Measurements from ENCODE around the gene CHAT. TPM values are rescaled to one million over a fixed set of nuclear protein-coding genes. Genes with fewer than 3 reads are reported as not detected.

CHAT gene
- total RNA-seq, 1 experiment from 2014 or later: not detected

GRCh38 chr10:49600046-49600445 is 13.8 kb upstream of the CHAT start:
- H3K36me3 Mint-ChIP-seq (ENCODE audit: insufficient read depth in 1 of 3, low read depth in 3 of 3): no peaks in the 10 kb centered on the region
- no CpG with 5 or more reads among the region's 8 CpGs for WGBS (ENCODE audit: extremely low coverage, insufficient read length, low lambda C conversion rate)
- no peak overlapping the region for H3K4me2 ChIP-seq (ENCODE audit: insufficient read depth, insufficient read length, low read length)
- no peak overlapping the region for H3T11ph ChIP-seq (ENCODE audit: low read length)
- H3K27me3 ChIP-seq (ENCODE audit: insufficient read depth, low read length): peaks cover 3% of the 10 kb centered on the region; the same call in 1 of the 2 replicates
- peaks cover 6 to 9% of the 10 kb centered on the region in 2 experiments for H3K4me1 Mint-ChIP-seq
- no peak for TF ChIP-seq CTCF (conservative IDR thresholded peaks at IDR 0.05)
- no peak overlapping the region for H2AFZ ChIP-seq (ENCODE audit: low read length)
- H3K27ac ChIP-seq (ENCODE audit: insufficient read length, low read depth, low read length): no peak overlapping the region
- H2BK12ac ChIP-seq (ENCODE audit: insufficient read length, low read depth, low read length): no peak overlapping the region
- no peaks in the 10 kb centered on the region for H3K9me3 ChIP-seq (ENCODE audit: control insufficient read depth, low read depth, low read length)
- no peak overlapping the region for H3K56ac ChIP-seq (ENCODE audit: insufficient read length, low read depth, low read length)
- H3K27ac Mint-ChIP-seq: no peak overlapping the region
- no peaks in the 10 kb centered on the region for H3K79me2 ChIP-seq (ENCODE audit: insufficient read depth, low read length)
- no peak overlapping the region for H3K4me3 Mint-ChIP-seq
- no peak overlapping the region for H4K8ac ChIP-seq (replicated peaks; ENCODE audit: insufficient read length, low read depth, low read length)
- H3K23me2 ChIP-seq (ENCODE audit: insufficient read length, low read depth, low read length, poor library complexity, severe bottlenecking): no peaks in the 10 kb centered on the region
- H3K79me1 ChIP-seq (ENCODE audit: insufficient read depth, low read depth, low read length, poor library complexity, severe bottlenecking): no peaks in the 10 kb centered on the region
- H3K9me3 Mint-ChIP-seq: no peaks in the 10 kb centered on the region; a peak in 1 of 5 replicates
- H3K18ac ChIP-seq (ENCODE audit: insufficient read length, low read depth, low read length): no peak overlapping the region
- H3K9ac ChIP-seq (ENCODE audit: extremely low read depth, insufficient read length, low read length): no peak overlapping the region
- no peaks in the 10 kb centered on the region for H3K4me1 ChIP-seq (ENCODE audit: insufficient read depth, low read length)
- H4K20me1 ChIP-seq (ENCODE audit: control insufficient read depth, insufficient read depth, insufficient read length): no peaks in the 10 kb centered on the region
- H2BK15ac ChIP-seq (ENCODE audit: low read depth, low read length): no peak overlapping the region
- H3K23ac ChIP-seq (ENCODE audit: insufficient read length, low read depth, low read length): no peak overlapping the region
- H2AK5ac ChIP-seq (ENCODE audit: insufficient read length, low read length): no peak overlapping the region
- H3K14ac ChIP-seq (ENCODE audit: insufficient read depth, low read length): no peak overlapping the region; the same call in 1 of the 2 replicates
- DNase-seq: no peak
- no peak overlapping the region for H2BK5ac ChIP-seq (ENCODE audit: insufficient read length, low read length)
- no peak overlapping the region for H2BK120ac ChIP-seq (ENCODE audit: low read depth, low read length, poor library complexity, severe bottlenecking)
- no peak overlapping the region for H2BK20ac ChIP-seq (ENCODE audit: low read depth, low read length, poor library complexity, severe bottlenecking)
- no peak overlapping the region for H4K91ac ChIP-seq (ENCODE audit: insufficient read length, low read depth, low read length)
- no peak overlapping the region for H4K5ac ChIP-seq (ENCODE audit: insufficient read length, low read depth, low read length)
- no peak overlapping the region for H3K4ac ChIP-seq (ENCODE audit: low read depth, low read length)
- H3K27me3 Mint-ChIP-seq (ENCODE audit: low read depth): peaks cover 71% of the 10 kb centered on the region
